GM18909 (cell line): ENCODE measurements around the gene NRCAM.

Experiments used
- ATAC-seq: cut with Tn5 transposase; IDR thresholded peaks from one replicate; pipeline ENCODE4 v1.9.1; 2021; ENCODE audit warnings: mild to moderate bottlenecking; ENCODE audit not compliant: unreplicated experiment, poor library complexity

The NRCAM gene

DNA sequence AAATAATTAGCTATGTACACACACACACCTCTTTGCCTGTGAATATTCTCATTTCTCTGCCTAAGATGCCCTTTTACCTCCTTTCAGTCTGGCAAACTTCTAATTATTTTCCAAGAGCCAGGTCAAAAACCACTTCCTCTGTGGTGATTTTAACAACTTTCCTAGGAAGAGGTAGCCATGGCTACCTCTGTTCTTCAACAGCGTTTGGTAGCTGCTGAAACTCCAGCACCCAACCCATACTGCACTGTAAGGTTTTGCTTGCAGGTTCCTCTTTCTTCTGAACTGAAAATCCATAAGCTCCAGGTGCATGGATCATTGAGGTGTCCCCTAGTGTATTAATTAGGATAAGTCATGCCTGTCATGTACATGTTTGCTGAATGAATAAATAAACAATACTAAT, 25.6 kb downstream of the NRCAM start:
- ATAC-seq, result no peak

DNA sequence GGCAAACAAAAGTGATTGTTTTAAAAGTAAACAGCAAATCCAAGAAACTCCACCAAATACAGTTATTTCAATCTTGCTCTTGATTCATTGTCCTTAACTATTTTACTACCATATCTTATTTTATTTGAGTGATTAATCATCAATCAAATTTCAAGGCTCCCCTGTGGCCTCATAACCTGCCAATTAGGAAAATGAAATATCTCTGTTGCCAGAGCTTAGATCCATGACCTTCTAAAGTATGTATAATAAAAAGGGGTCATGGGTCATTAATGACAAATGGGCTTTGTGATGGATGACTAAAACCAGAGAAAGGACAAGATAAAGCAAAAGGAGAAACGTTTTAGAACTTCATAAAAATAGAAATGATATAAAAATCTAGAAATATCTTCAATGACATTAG, 28.5 kb downstream of the NRCAM start:
- ATAC-seq, result no peak

DNA sequence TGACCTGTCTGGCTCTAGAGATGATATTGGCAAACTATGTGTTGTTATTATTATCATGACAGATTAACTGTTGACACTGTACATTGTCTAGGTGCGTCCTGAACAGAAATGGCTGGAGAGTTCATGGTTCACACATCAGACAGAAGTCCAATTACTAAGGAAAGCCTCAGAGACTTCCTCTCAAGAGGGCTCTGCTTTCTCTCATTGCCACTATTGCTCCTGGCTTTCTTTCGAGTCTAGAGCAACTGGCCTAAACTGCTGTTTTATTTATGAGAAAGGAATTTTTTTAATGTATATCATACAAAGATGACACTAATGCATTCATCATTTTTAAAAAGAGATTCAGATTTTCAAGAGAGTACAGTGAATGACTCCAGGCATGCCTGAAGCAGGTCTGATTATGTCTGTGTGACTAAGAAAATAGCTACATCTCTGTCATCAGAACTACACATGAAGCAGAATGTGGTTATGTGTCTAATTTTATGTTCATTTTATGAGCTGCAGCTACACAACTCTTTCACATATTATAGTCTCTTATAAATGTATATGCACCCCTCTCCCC, 30.4 kb downstream of the NRCAM start:
- ATAC-seq, result no peak

- ATAC-seq, result no peak
Observed at GRCh38 chr7:108424013-108424412, 32.2 kb downstream of the NRCAM start.

DNA sequence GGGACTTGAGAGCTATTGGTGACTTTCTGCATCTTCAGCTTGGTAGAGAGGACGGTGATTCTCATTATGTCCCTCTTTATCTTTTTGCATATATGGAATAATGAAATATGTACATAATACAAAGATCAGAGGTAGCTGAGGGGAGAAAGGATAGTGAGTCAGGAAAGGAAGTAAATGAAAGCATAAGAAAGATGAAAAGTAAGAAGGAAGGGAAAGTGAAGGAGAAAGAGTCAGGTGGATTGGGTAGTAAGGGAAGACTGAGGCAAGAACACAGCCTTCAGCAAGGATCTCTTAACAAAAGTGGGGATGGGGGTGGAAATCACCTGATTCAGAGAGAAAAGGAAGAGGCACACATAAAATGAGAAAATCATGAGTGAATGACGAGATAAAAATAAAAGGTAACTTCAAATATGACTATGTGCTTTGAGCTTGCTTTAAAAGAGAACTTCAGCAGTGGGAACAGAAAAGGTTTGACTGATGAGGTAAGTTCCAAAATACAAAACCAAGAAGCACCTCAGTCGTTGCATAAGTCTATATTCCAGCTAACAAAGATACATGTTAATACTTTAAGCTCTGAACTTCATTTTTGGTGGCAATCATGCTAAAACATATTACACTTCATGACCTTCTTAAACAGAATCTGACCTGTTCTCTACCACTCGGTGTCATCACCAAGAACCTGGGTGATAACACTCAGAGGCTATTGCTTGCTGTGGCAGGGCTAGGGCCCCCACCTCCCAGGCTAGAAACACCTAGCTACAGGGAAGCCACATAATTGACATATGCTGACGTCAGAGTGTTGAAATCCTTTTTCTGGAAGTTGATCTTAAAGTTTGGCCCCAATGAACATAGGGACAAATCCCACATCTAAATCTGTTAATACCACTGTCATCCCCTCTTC, 32.9 kb downstream of the NRCAM start:
- ATAC-seq, result no peak

DNA sequence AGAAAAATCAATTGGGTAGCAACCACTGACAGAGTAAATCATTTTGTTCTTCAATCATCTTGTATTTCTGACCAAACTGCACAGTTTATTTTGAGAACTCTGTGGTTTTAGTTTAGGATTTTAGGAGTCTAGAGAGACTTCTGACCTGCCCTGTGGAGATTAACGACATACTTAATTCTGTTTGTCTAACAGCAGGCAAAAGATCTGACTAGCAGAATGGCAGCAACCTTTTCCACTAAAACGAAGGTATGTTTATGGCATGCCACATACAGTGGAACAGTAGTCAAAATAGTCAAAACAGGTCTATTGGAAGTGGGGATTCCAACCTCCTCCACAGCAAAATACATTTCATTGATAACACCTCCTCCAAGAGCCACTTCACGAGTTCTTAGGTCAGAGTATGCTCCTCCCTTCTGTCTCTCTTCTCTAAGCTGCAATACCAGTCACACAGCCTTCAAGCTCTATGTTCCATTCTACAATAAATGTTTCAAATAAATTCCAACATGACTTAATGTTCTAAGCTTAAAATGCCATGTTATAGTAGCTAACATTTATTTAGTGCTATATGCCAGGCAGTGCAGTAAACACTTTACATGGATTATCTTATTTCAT, 34.4 kb downstream of the NRCAM start:
- no peak for ATAC-seq

GRCh38 chr7:108419961-108420908, 36.0 kb downstream of the NRCAM start:
- no peak for ATAC-seq

GRCh38 chr7:108418946-108419345, 37.3 kb downstream of the NRCAM start:
- ATAC-seq, result no peak

DNA sequence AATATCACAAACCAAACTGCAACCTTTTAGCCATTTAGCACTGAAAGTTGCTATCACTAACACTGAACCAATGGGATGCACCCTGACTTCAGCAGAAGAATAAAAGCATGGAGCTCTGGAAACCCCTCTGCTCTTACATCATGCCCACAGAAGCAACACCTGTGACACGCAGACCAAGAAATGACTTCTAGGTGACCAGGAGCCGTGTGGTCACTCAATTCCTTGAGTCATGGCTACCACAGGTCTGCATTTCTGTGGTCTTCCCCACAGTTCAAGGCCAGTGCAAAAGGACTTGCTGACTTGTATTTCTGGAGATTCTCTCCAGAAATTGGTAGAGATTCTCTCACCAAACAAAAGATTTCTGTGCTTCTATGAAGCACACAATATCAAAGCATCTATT, 38.3 kb downstream of the NRCAM start:
- ATAC-seq, result no peak

DNA sequence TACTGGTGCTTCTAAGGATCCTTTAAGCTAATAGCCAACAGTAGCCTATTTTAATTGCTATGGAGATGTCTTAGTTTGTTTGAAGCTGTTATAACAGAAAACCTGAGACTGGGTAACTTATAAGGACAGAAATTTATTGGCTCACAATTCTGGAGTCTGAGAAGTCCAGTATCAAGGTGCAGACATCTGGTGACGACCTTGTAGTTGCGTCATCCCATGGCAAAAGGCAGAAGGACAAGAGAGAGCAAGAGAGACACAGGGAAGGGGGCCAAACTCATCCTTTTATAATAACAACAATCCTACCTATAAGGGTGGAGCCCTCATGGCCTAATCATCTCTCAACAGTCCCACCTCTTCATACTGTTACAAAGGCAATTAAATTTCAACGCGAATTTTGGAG, 39.1 kb downstream of the NRCAM start:
- ATAC-seq, result no peak

GRCh38 chr7:108415821-108416536, 40.3 kb downstream of the NRCAM start:
- ATAC-seq, result peak; percentile 89

- ATAC-seq, result no peak
Observed at GRCh38 chr7:108415084-108415483, 41.2 kb downstream of the NRCAM start.

DNA sequence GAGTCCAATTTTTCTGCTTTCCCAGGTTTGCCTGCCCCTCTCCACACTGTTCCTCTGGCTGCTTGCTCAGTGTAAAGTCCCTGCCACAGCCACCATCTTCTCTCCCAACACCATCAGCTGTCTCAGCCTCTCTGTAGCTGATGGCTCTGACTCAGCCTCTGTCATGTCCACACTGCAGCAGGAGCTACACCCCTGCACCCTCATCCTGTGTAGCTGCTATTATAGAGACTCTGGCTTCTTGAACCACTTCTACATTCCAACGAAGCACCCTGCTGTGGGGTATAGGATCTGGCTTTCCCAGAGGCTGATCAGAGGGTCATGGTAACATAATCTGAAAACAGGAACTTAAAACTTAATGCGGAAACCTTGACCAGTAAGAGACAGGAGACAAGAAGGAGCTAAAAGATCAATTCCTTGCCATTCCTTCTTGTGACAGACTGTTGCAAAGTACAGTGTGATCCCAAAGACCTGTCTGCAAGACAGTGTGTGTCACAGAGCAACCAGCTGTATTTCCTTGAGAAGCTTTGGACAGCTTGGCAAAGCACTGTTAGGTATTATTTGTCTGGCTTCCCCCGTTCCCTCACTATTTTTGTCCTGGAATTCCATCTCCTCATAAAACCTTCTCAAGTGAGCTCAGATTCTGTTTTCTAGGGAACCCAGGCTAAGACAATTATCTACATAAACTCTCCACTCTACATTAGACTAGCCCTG, 42.3 kb downstream of the NRCAM start:
- no peak for ATAC-seq

DNA sequence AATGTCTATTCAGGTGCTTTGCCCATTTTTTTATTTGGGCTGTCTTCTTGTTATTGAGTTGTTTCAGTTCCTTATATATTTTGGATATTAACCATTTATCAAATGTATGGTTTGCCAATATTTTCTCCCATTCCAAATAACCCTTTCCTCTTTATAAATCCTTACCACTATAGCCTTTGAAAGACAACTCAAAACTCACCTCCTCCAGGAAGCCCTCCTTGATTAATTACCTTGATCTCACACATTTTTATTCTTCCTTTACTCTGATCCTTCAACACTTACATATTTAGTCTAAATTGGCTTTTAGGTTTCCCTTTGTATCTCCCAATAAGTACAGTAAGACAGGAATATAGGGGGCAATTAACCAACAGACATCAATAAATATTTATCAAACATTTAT, 42.9 kb downstream of the NRCAM start:
- ATAC-seq, result no peak

DNA sequence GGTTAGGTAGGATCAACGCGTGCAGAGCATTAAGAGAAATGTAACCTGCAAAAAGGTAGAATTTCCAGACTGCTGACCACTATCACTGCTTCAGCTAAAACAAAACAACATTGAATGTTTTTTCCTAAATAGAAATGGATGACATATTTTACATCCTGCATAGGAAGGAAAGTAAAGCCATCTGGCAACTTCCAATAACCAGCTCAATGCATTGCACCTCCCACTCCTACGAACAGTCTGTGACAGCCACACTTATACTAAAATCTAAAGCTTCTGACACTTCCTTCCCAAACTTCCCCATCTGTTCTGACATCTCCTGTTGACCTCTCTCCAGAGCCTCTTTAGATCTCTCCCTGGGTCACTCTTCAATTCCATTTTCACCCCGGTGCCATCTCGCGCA, 47.1 kb downstream of the NRCAM start:
- no peak for ATAC-seq

GRCh38 chr7:108408296-108408991, 47.8 kb downstream of the NRCAM start:
- no peak for ATAC-seq

DNA sequence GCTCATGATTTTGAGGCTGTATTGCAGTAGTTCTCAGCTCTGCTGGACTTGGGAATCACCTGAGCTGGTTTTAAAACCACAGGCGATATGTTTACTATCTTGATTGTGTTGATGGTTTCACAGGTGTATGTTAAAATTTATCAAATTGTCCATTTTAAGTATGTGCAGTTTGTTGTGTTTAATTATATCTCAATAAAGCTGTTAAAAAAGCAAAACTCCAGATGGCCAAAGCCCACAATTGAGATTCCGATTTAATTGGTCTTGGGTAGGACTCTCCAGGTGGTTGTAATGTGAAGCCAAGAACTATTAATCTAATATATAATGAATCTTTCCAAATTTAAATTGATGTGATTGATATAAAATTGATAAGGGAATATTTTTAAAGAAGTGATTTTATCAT, 48.6 kb downstream of the NRCAM start:
- no peak for ATAC-seq

- ATAC-seq, result no peak
Observed at GRCh38 chr7:108406222-108406890, 49.9 kb downstream of the NRCAM start.
